ENCODE measurements around the gene ARVCF. TPM values are rescaled to one million over a fixed set of nuclear protein-coding genes. Genes with fewer than 3 reads are reported as not detected.
"Not testable (repeated sequence)": the region's sequence is repeated elsewhere in the genome, so short reads cannot be mapped to it uniquely, and the experiment has no call there.

The ARVCF gene
- total RNA-seq, 4 donors from 2014 or later: 10.7 to 21.2 (median 18.4) TPM

DNA sequence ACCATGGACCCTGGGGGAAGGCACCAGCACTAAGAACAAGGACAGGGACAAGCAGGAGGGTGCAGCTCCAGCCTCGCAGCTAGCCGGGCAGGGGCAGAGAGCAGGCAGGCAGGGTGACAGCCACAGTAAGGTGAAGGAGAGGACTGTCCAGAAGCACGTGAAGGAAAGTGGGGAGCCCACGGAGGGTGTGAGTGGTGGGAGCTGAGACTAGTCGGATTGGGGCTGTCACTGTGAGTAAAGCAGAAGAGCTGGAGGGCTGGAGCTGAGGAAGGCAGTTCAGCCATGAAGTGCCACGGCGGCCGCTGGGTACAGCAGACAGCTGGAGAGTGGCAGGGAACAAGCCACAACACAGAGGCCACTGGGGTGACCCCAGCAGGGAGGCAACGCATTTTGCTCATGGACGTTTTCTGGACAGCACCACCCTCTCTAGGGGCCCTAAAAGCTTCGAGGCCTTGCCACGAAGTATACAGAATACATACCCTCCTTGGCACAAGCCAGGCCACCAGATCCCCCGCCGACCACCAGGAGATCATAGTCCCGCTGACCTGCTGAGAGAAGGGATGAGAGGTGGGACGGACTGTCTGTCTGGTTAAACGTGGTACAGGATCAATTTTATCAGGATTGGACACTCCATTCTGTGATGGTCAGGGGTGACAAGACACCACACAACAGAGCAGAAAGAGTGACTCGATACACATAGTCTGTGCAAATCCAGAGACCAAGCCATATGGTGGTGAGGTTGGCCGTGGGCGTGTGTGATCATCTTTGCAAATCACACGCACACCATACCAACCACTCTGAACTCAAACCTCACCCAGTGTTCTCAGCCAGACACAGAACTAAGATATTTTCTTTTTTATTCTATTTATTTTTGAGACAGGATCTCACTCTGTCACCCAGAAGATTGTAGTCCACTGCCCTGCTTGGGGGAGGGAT, 85.8 kb downstream of the ARVCF start:
- TF ChIP-seq POLR2A (IDR thresholded peaks at IDR 0.05): no peak
- TF ChIP-seq, protein P1, sequence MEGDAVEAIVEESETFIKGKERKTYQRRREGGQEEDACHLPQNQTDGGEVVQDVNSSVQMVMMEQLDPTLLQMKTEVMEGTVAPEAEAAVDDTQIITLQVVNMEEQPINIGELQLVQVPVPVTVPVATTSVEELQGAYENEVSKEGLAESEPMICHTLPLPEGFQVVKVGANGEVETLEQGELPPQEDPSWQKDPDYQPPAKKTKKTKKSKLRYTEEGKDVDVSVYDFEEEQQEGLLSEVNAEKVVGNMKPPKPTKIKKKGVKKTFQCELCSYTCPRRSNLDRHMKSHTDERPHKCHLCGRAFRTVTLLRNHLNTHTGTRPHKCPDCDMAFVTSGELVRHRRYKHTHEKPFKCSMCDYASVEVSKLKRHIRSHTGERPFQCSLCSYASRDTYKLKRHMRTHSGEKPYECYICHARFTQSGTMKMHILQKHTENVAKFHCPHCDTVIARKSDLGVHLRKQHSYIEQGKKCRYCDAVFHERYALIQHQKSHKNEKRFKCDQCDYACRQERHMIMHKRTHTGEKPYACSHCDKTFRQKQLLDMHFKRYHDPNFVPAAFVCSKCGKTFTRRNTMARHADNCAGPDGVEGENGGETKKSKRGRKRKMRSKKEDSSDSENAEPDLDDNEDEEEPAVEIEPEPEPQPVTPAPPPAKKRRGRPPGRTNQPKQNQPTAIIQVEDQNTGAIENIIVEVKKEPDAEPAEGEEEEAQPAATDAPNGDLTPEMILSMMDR (IDR thresholded peaks at IDR 0.05): no peak
- no peaks in the 10 kb centered on the region for H3K4me1 ChIP-seq
- H3K36me3 ChIP-seq: no peaks in the 10 kb centered on the region
- no peaks in the 10 kb centered on the region for H3K27me3 ChIP-seq
- H3K4me3 ChIP-seq: no peak overlapping the region
- DNase-seq: no peak
- no peak overlapping the region for H3K27ac ChIP-seq
- no peaks in the 10 kb centered on the region for H3K9me3 ChIP-seq

- Histone ChIP-seq H3K4me3 (no peak overlapping the region), H3K9me3 (no peaks in the 10 kb centered on the region), H3K27ac (no peak overlapping the region), H3K4me1 (no peaks in the 10 kb centered on the region), H3K27me3 (no peaks in the 10 kb centered on the region), H3K36me3 (no peaks in the 10 kb centered on the region)
- no peak for DNase-seq
- TF ChIP-seq POLR2A (IDR thresholded peaks at IDR 0.05): no peak
- TF ChIP-seq, protein P1 (IDR thresholded peaks at IDR 0.05): no peak
Measured at GRCh38 chr22:19929586-19930550, 86.8 kb downstream of the ARVCF start.

DNA sequence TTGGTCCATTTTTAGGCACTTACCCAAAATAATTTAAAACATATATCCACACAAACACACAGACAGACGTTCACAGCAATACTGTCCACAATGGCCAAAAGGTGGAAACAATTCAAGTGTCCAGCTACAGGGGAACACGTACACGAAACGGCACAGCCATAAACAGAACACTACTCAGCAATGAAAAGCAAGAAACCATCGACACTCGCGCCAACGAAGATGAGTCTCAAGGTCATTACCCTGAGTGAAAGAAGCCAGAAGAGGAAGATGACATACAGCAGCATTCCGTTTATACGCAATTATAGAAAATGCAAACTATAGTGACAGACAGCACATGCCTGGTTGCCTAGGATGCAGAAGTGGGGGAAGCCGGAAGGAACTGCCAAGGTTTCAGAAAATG, 88.4 kb downstream of the ARVCF start:
- Histone ChIP-seq H3K27ac (no peak overlapping the region), H3K4me1 (no peaks in the 10 kb centered on the region), H3K36me3 (no peaks in the 10 kb centered on the region), H3K27me3 (no peaks in the 10 kb centered on the region), H3K4me3 (no peak overlapping the region), H3K9me3 (no peaks in the 10 kb centered on the region)
- TF ChIP-seq, protein P1 (IDR thresholded peaks at IDR 0.05): no peak
- TF ChIP-seq POLR2A (IDR thresholded peaks at IDR 0.05): no peak
- no peak for DNase-seq

DNA sequence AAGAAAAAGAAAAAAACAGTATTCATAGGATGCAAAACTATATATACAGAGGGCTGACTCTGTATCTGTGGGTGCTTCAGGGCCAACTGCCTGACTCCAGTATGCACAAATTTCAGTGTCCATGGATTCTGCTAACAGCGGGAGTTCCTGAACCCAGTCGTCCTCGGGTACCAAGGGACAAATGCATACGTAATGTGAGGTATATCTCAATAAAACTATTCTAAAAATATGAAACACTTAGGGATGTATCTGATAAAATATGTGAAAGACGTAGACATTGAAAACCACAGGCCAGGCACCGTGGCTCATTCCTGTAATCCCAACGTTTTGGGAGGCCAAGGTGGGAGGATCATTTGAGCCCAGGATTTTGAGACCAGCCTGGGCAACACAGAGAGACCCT, 88.9 kb downstream of the ARVCF start:
- no peaks in the 10 kb centered on the region for H3K36me3 ChIP-seq
- no peak for TF ChIP-seq POLR2A (IDR thresholded peaks at IDR 0.05)
- TF ChIP-seq, protein P1 (IDR thresholded peaks at IDR 0.05): no peak
- DNase-seq: no peak
- no peaks in the 10 kb centered on the region for H3K27me3 ChIP-seq
- no peak overlapping the region for H3K27ac ChIP-seq
- no peak overlapping the region for H3K4me3 ChIP-seq
- no peaks in the 10 kb centered on the region for H3K9me3 ChIP-seq
- no peaks in the 10 kb centered on the region for H3K4me1 ChIP-seq

GRCh38 chr22:19926028-19926427, 90.6 kb downstream of the ARVCF start:
- DNase-seq, H3K36me3 ChIP-seq, H3K9me3 ChIP-seq, H3K27me3 ChIP-seq, H3K27ac ChIP-seq, H3K4me1 ChIP-seq, H3K4me3 ChIP-seq: not testable (repeated sequence)
